Pancreas (tissue), 10 donors: ENCODE results near the gene CLASP1. TPM values are rescaled to one million over a fixed set of nuclear protein-coding genes. Genes with fewer than 3 reads are reported as not detected.

Experiments
- ATAC-seq, 4 donors: fragments of 200-7000 bp; cut with Tn5 transposase; one replicate each; pipeline versions ENCODE4 v1.8.0 to v1.9.1; 2020; ENCODE audit warnings: mild to moderate bottlenecking in 4 of 4, moderate library complexity in 4 of 4
- DNase-seq, 6 donors: peaks; one replicate each; pipeline ENCODE4 v3.0.0-alpha.2; 2020
- FAIRE-seq: peaks from 2 replicates; lab custom pipeline; 2012; peaks lifted over from hg19 to GRCh38; lab: Jason Lieb, UNC
- H3K27ac ChIP-seq, 4 donors: fragments of 200-600 bp; sonication (generic); 1 replicate in 3 of 4; 2 replicates in 1 of 4; pipeline versions ENCODE4 v1.5.0 to v1.8.0; 2020
- H3K27me3 ChIP-seq, 4 donors: fragments of 200-600 bp; one replicate each; pipeline ENCODE4 v1.8.0; 2021
- H3K36me3 ChIP-seq, 3 donors: fragments of 200-600 bp; sonication (generic) in 1 of 3; one replicate each; pipeline versions ENCODE4 v1.5.0 to v1.8.0; 2020 to 2021
- H3K4me1 ChIP-seq, 3 donors: fragments of 200-600 bp; one replicate each; pipeline ENCODE4 v1.8.0; 2021
- H3K4me3 ChIP-seq, 4 donors: fragments of 200-600 bp; sonication (generic) in 2 of 4; one replicate each; pipeline versions ENCODE4 v1.5.0 to v1.8.0; 2020 to 2021
- H3K9me3 ChIP-seq, 4 donors: fragments of 200-600 bp; one replicate each; pipeline ENCODE4 v1.8.0; 2021
- WGBS, 2 donors: extraction: QIAGEN DNeasy Blood & Tissue Kit; methylation state at CpG; one replicate each; pipeline ENCODE4 v1.1.7; 2013; 5-methylcytosine and 5-hydroxymethylcytosine counted together
- intact Hi-C, 3 donors: fragments of 100-400 bp; cut with DNase I; formaldehyde crosslinking; loops; one replicate each; pipeline versions ENCODE4 v1.11.1 to v1.14.2; 2022
- polyA plus RNA-seq, 2 donors: library from polyadenylated mRNA; stranded (reverse); fragments of 200-250 nt; gene quantifications; one replicate each; pipeline ENCODE4 v1.2.3, GENCODE V29; 2013
- total RNA-seq, 6 donors: library from RNA; stranded (reverse); fragmentation: NEBNext Ultra II Directional in 4 of 6; extraction: Animal tissue kit (Norgen Biotek cat#: 25700) in 4 of 6; gene quantifications; one replicate each; pipeline versions ENCODE4 v1.2.1 to v1.2.4, GENCODE V29; 2021 to 2023
- TF ChIP-seq, protein P1 (sequence below), 4 donors: fragments of 200-600 bp; sonication (generic) in 3 of 4; IDR thresholded peaks; one replicate each; pipeline versions ENCODE4 v1.5.0 to v1.8.0; 2021; ENCODE audit warnings: antibody characterized with exemption in 4 of 4
- donor health status: healthy with polysubstance abuse.
- donor health status: DM: no; HTN: no; CAD: no; lungs with moderate emphysema.
- donor health status: DM: no; HTN: no; CAD: no.
- donor health status: control.
- donor health status: control.
- donor health status: Bipolar disorder and iron deficiency.
- donor health status: DM: yes; HTN: yes; CAD: no.
- donor health status: DM: no; HTN: no; CAD: no.
- donor health status: DM: no; HTN: no; CAD: no.
- donor health status: DM: yes; HTN: yes; CAD: no.

Gene CLASP1
- total and polyA plus RNA-seq, 8 donors = 8.9 to 34.5 (median 21.3) TPM

DNA sequence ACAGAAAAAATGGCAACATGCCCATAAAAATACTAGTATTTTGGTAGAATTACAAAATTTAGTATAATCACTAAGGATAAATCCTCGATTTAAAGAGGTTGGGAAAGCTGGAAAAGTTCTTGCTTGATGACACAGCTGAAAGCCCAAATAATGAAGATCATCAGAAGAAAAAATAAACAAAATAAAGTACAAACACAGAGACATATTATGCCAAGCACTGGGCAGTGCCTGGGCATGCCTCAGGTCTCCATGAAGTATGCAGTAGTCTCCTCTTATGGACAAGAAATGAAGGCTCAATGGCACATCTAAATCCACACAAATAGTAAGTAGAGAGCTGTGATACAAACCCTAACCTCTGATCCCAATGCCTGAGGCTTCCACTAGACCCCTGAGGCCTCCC, 60.9 kb downstream of the CLASP1 start:
- DNase-seq = no peak
- TF ChIP-seq, protein P1, sequence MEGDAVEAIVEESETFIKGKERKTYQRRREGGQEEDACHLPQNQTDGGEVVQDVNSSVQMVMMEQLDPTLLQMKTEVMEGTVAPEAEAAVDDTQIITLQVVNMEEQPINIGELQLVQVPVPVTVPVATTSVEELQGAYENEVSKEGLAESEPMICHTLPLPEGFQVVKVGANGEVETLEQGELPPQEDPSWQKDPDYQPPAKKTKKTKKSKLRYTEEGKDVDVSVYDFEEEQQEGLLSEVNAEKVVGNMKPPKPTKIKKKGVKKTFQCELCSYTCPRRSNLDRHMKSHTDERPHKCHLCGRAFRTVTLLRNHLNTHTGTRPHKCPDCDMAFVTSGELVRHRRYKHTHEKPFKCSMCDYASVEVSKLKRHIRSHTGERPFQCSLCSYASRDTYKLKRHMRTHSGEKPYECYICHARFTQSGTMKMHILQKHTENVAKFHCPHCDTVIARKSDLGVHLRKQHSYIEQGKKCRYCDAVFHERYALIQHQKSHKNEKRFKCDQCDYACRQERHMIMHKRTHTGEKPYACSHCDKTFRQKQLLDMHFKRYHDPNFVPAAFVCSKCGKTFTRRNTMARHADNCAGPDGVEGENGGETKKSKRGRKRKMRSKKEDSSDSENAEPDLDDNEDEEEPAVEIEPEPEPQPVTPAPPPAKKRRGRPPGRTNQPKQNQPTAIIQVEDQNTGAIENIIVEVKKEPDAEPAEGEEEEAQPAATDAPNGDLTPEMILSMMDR (IDR thresholded peaks at IDR 0.05) = no peak
- no peak for FAIRE-seq
- Histone ChIP-seq H3K36me3 (no peaks in the 10 kb centered on the region), H3K27ac (no peak overlapping the region), H3K4me1 (no peaks in the 10 kb centered on the region), H3K4me3 (no peak overlapping the region), H3K9me3 (no peaks in the 10 kb centered on the region), H3K27me3 (no peaks in the 10 kb centered on the region)
- intact Hi-C loops = no loop called here
- no peak for ATAC-seq
- WGBS, 2 donors = 76 to 91% methylated on average over 1 of the region's 1 CpG

DNA sequence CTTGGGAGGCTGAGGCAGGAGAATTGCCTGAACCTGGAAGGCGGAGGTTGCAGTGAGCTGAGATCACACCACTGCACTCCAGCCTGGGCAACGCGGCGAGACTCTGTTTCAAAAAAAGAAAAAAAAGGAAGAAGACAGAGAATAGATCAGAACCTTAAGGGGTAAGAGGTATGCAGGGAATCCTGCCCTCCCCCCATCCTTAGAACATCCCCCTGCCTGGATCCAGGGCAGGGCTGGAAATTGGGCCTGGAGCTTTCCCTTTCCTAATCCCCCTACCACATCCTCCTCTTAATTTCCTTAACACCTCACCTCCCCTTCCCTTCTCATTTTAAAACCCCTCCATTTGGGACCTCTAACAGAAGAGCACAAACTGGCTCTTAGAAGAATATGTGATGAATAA, 62.1 kb downstream of the CLASP1 start:
- Histone ChIP-seq H3K27ac (no peak overlapping the region), H3K4me1 (no peaks in the 10 kb centered on the region), H3K4me3 (no peak overlapping the region), H3K36me3 (no peaks in the 10 kb centered on the region), H3K9me3 (no peaks in the 10 kb centered on the region), H3K27me3 (no peaks in the 10 kb centered on the region)
- ATAC-seq (no peak), DNase-seq (no peak), FAIRE-seq (no peak)
- intact Hi-C loops = no loop called here
- 96 to 98% methylated on average over 4 of the region's 4 CpGs for WGBS, 2 donors
- TF ChIP-seq, protein P1 (IDR thresholded peaks at IDR 0.05) = no peak

DNA sequence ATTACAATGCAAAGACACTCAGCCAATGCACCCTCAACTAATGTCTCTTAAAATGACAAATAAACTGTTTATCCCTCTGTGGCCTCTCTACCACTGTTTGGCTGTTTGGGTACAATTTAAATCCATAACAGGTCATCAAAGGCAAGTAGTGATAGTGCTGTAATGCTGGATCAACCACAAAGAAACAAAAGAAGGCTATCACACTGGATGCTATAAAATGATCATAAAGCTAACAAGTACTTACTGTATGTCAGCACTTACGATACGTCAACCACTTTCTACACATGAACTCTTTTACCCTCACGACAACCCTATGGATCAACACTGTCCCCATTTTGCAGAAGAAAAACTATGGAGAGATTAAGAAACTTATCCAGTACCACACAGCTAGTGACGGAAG, 64.5 kb downstream of the CLASP1 start:
- Histone ChIP-seq H3K9me3 (no peaks in the 10 kb centered on the region), H3K4me1 (peaks cover 0 to 5% (median 4%) of the 10 kb centered on the region in 3 donors), H3K4me3 (no peak overlapping the region), H3K36me3 (no peaks in the 10 kb centered on the region), H3K27me3 (no peaks in the 10 kb centered on the region), H3K27ac (no peak overlapping the region)
- ATAC-seq (no peak), FAIRE-seq (no peak), DNase-seq (no peak)
- intact Hi-C loops = no loop called here
- TF ChIP-seq, protein P1 (IDR thresholded peaks at IDR 0.05) = no peak
- WGBS, 2 donors = 96 to 98% methylated on average over 4 of the region's 4 CpGs

DNA sequence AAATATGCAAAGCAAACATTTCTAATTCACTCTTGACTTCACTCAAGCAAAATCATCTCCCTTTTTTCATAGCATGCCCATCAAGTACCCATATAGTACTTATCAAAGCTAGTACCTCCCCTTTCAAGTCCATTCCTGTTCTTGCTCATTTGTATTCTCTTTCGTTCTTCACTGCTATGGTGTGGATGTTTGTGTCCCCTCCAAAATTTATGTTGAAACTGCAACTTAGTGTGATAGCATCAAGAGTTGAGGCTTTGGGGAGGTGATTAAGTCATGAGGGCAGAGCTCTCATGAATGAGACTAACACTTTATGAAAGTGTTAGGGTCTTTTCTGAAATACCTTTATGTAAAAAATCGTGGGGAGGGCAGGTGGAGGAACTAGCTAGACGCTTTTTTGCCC, 65.7 kb downstream of the CLASP1 start:
- no peak for FAIRE-seq
- H3K36me3 ChIP-seq = no peaks in the 10 kb centered on the region
- intact Hi-C loops = no loop called here
- TF ChIP-seq, protein P1 (IDR thresholded peaks at IDR 0.05) = no peak
- no peaks in the 10 kb centered on the region for H3K27me3 ChIP-seq
- H3K4me1 ChIP-seq = peaks cover 0 to 5% (median 4%) of the 10 kb centered on the region in 3 donors
- WGBS, 2 donors = 74 to 83% methylated on average over 3 of the region's 3 CpGs
- H3K4me3 ChIP-seq = no peak overlapping the region
- H3K9me3 ChIP-seq = no peaks in the 10 kb centered on the region
- H3K27ac ChIP-seq = no peak overlapping the region
- DNase-seq = no peak
- no peak for ATAC-seq

DNA sequence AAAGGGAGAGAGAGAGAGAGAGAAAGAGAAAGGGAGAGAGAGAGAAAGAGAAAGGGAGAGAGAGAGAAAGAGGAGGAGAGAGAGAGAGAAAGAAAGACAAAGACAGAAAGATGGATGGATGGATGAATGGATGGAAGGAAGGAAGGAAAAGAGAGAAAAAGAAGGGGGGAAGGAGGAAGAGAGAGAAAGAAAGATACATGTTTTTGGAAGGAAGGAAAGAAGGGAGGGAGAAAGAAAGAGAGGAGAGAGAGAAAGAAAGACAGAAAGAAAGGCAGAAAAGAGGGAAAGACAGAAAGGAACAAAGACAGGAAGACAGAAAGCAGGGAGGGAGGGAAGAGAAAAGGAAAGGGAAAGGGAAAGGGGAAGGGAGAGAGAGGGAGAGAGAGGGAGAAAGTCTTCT, 67.0 kb downstream of the CLASP1 start:
- no peak for DNase-seq
- H3K9me3 ChIP-seq = no peaks in the 10 kb centered on the region
- H3K27ac ChIP-seq = no peak overlapping the region
- no peaks in the 10 kb centered on the region for H3K36me3 ChIP-seq
- no peak for FAIRE-seq
- no peak overlapping the region for H3K4me3 ChIP-seq
- ATAC-seq = no peak
- intact Hi-C loops = no loop called here
- H3K27me3 ChIP-seq = no peaks in the 10 kb centered on the region
- H3K4me1 ChIP-seq = peaks cover 0 to 5% (median 4%) of the 10 kb centered on the region in 3 donors
- TF ChIP-seq, protein P1 (IDR thresholded peaks at IDR 0.05) = no peak
